Heart left ventricle (tissue), 13 donors: Measurements from ENCODE around the gene GMPS.

ENCODE experiments used
- POLR2A ChIP-seq, 2 donors: fragments of 450-650 bp; IDR thresholded peaks; one replicate each; pipeline ENCODE4 v1.6.1; 2017; ENCODE audit warnings: antibody characterized with exemption in 2 of 2, mild to moderate bottlenecking in 2 of 2, moderate library complexity in 2 of 2
- TF ChIP-seq, protein P1 (sequence below), 12 donors: fragments of 200-600 bp; sonication (generic) in 4 of 12; IDR thresholded peaks; one replicate each; pipeline versions ENCODE4 v1.5.0 to v1.8.0; 2018 to 2022; ENCODE audit warnings: antibody characterized with exemption in 12 of 12, mild to moderate bottlenecking in 5 of 12
- donor health status: ischemic (EF 13 %, LVEDD 7.1; RV severe dilation, severe dysfunction).
- donor health status: DM: no; HTN: yes; CAD: no.
- donor health status: DM: no; HTN: no; CAD: no.
- donor health status: ischemic (EF 25% LVEDD 6.9; RV normal size, moderate dysfunction).
- donor health status: ischemic (EF 25% LVEDD 5.7; RV mildly dilated, moderate dysfunction).
- donor health status: ischemic (EF 35%, LVEDD 5.7; RV mildly dilated, moderate dysfunction).
- donor health status: nonischemic (EF 11% LVEDD 7.7; RV severe dilation, severe dysfunction).
- donor health status: DM: yes; HTN: yes; CAD: no.
- donor health status: PGD.
- donor health status: ischemic (EF 29% LVEDD 5.4; RV normal size, mild dysfunction).
- donor health status: nonischemic (EF 23%, LVEDD 6.1; RV moderate dilation, normal function).

DNA sequence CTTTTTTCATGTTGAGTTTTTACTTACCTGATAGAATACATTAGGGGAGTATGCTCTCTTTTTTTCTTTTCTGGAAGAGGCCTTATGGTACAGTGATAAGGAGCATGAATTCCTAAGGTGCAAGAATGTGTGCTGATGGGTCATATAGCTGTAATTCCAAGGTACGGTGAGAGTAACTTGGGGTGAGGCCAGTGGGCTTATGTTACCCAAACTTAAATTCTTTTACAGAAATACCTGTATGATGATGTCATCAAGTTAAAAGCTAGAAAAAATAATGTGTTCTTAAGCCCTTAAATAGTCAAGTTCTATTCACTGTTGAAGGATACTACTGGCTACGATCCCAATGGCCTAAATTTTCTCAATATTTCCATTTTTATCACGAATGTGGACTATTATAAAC lies 111.2 kb downstream of the GMPS start:
- TF ChIP-seq, protein P1, sequence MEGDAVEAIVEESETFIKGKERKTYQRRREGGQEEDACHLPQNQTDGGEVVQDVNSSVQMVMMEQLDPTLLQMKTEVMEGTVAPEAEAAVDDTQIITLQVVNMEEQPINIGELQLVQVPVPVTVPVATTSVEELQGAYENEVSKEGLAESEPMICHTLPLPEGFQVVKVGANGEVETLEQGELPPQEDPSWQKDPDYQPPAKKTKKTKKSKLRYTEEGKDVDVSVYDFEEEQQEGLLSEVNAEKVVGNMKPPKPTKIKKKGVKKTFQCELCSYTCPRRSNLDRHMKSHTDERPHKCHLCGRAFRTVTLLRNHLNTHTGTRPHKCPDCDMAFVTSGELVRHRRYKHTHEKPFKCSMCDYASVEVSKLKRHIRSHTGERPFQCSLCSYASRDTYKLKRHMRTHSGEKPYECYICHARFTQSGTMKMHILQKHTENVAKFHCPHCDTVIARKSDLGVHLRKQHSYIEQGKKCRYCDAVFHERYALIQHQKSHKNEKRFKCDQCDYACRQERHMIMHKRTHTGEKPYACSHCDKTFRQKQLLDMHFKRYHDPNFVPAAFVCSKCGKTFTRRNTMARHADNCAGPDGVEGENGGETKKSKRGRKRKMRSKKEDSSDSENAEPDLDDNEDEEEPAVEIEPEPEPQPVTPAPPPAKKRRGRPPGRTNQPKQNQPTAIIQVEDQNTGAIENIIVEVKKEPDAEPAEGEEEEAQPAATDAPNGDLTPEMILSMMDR (IDR thresholded peaks at IDR 0.05) = no peak
- TF ChIP-seq POLR2A (IDR thresholded peaks at IDR 0.05) = no peak
